Testis (tissue), 5 donors: ENCODE measurements around the gene RHBDL3. TPM values are rescaled to one million over a fixed set of nuclear protein-coding genes. Genes with fewer than 3 reads are reported as not detected.
A peak's percentile ranks its signal among the peaks of the same experiment; 100 is the strongest.

Experiments used
- DNase-seq: peaks from one replicate; pipeline ENCODE4 v3.0.0-alpha.2; 2019
- H3K27ac ChIP-seq, 2 donors: fragments of 200-600 bp; sonication (generic); one replicate each; pipeline ENCODE4 v1.5.1; 2019
- H3K27me3 ChIP-seq: fragments of 200-600 bp; sonication (generic); one replicate; pipeline ENCODE4 v1.5.1; 2019
- H3K36me3 ChIP-seq: fragments of 200-600 bp; sonication (generic); one replicate; pipeline ENCODE4 v1.5.1; 2017; ENCODE audit warnings: low read depth; ENCODE audit errors: missing control alignments
- H3K4me1 ChIP-seq: fragments of 200-600 bp; sonication (generic); one replicate; pipeline ENCODE4 v1.5.1; 2019
- H3K4me3 ChIP-seq, 2 donors: fragments of 200-600 bp; sonication (generic); one replicate each; pipeline ENCODE4 v1.5.1; 2017 to 2019
- H3K9me3 ChIP-seq: fragments of 200-600 bp; sonication (generic); one replicate; pipeline ENCODE4 v1.5.1; 2017
- POLR2A ChIP-seq: fragments of 450-650 bp; IDR thresholded peaks from one replicate; pipeline ENCODE4 v1.6.1; 2017; ENCODE audit warnings: antibody characterized with exemption, mild to moderate bottlenecking, moderate library complexity
- WGBS, 2 donors: methylation state at CpG; one replicate each; pipeline ENCODE4 v1.1.5; 2018; 5-methylcytosine and 5-hydroxymethylcytosine counted together
- intact Hi-C: fragments of 100-400 bp; cut with DNase I; formaldehyde crosslinking; loops from one replicate; pipeline ENCODE4 v1.15.1; 2023; ENCODE audit warnings: low total_unique reads
- long read RNA-seq, 2 donors: transcript quantifications; one replicate each; lab custom pipeline, GENCODE V29; 2026
- polyA plus RNA-seq: library from polyadenylated mRNA; stranded (reverse); fragments of 350-450 nt; fragmentation: Illumina TruSeq; extraction: RNeasy Lipid Tissue Mini Kit (QIAGEN cat#74804); gene quantifications from one replicate; pipeline ENCODE4 v1.2.3, GENCODE V29; 2014; ENCODE audit warnings: low read depth, low replicate concordance; ENCODE audit not compliant: insufficient read depth
- total RNA-seq, 2 donors: library from RNA; depleted of rRNA; stranded (reverse); fragments of >200 nt; gene quantifications; one replicate each; pipeline ENCODE4 v1.2.3, GENCODE V29; 2016
- TF ChIP-seq, protein P1 (sequence below), 3 experiments: fragments of 450-650 bp in 2 of 3; fragments of 200-600 bp in 1 of 3; sonication (generic) in 1 of 3; IDR thresholded peaks; one replicate each; pipeline ENCODE4 v1.5.1; 2016 to 2019; ENCODE audit warnings: antibody characterized with exemption in 3 of 3, mild to moderate bottlenecking in 2 of 3, moderate library complexity in 1 of 3

Gene RHBDL3, protein sequence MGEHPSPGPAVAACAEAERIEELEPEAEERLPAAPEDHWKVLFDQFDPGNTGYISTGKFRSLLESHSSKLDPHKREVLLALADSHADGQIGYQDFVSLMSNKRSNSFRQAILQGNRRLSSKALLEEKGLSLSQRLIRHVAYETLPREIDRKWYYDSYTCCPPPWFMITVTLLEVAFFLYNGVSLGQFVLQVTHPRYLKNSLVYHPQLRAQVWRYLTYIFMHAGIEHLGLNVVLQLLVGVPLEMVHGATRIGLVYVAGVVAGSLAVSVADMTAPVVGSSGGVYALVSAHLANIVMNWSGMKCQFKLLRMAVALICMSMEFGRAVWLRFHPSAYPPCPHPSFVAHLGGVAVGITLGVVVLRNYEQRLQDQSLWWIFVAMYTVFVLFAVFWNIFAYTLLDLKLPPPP
- total RNA-seq (1 to 10 TPM; 4.1 to 4.5 TPM), polyA plus RNA-seq (3.5 TPM)
- long read RNA-seq, donor 1, partial matches to known transcripts = 6 of 12 reads
- long read RNA-seq, donor 1, other reads (novel, unspliced or antisense) = 6 of 12 reads
- long read RNA-seq, donor 2 = 0 reads

DNA sequence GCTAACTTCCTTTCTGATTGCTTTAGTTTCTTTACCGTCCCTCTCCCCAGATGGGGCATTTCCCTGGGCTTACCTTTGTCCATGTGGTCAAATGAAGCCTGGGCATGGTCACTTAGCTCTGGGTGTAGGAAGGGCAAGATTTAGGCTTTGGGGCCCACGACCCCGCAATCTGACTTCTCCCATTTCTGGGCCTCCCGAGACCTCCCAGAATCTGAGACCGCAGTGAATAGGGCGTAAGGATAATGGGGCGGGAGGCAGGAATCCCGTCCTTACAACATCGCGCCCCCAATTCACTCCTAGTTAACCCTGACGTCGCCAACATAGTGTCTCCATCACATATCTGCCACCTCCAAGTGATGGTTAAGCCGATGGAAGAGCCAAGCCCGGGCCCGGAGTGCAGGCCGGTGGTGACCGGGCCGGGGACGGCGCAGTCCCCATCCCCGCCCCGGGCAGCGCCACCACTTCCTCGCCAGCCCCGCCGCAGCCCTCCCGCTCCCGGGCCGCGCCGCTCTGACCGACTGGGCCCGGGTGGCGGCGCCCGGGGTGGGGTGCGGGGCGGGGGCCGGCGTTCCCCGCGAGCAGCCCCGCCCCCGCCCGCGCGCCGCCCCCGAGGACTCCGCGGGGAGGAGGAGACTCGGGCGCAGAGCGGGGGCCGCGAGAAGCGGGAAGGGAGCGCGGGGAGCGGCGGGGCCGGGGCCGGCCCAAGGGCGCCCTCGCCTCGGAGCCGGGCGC lies at the start of gene RHBDL3:
RHBDL3 (plus strand) TSS at position 641 of the 732 bp plus-strand sequence. CDS start 358 bp downstream, outside the sequence.
- WGBS, 2 donors = 2 to 4% methylated on average over 16 to 48 of the region's 68 CpGs
- no peak for DNase-seq
- H3K27ac ChIP-seq = no peak within 1 kb of the TSS
- intact Hi-C loops = no loop called here
- H3K4me3 ChIP-seq = peak within 1 kb of the TSS; percentile 44 to 65
- H3K9me3 ChIP-seq = no peaks in the 10 kb centered on the region
- H3K4me1 ChIP-seq = peaks cover 10% of the 10 kb centered on the region
- H3K36me3 ChIP-seq = no peaks in the 10 kb centered on the region
- H3K27me3 ChIP-seq = no peaks in the 10 kb centered on the region
- no peak for TF ChIP-seq POLR2A
- TF ChIP-seq, protein P1, sequence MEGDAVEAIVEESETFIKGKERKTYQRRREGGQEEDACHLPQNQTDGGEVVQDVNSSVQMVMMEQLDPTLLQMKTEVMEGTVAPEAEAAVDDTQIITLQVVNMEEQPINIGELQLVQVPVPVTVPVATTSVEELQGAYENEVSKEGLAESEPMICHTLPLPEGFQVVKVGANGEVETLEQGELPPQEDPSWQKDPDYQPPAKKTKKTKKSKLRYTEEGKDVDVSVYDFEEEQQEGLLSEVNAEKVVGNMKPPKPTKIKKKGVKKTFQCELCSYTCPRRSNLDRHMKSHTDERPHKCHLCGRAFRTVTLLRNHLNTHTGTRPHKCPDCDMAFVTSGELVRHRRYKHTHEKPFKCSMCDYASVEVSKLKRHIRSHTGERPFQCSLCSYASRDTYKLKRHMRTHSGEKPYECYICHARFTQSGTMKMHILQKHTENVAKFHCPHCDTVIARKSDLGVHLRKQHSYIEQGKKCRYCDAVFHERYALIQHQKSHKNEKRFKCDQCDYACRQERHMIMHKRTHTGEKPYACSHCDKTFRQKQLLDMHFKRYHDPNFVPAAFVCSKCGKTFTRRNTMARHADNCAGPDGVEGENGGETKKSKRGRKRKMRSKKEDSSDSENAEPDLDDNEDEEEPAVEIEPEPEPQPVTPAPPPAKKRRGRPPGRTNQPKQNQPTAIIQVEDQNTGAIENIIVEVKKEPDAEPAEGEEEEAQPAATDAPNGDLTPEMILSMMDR (IDR thresholded peaks at IDR 0.05) = no peak

DNA sequence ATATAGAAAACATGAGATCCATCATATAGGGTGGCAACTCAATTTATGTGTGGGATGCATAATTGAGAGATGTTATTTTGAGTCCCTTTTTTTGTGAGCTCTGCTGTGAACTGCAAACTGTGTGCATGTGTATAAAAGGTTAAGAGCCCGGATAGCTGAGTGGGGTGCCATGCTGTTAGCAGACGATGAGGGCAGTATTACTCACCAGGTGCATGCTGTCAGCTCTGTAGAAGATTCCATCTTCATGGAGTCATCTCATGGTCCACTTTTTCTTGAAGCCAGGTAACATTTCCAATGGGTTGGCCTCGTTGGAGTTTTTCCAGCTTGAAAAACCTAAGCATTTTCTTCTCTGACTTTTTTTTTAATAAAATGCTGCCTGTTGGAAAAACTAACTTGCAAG lies 43.0 kb upstream of the RHBDL3 start:
- Histone ChIP-seq H3K27me3 (no peaks in the 10 kb centered on the region), H3K9me3 (no peaks in the 10 kb centered on the region), H3K36me3 (no peaks in the 10 kb centered on the region), H3K4me3 (no peak overlapping the region), H3K27ac (no peak overlapping the region), H3K4me1 (peaks cover 11% of the 10 kb centered on the region)
- no peak for DNase-seq
- WGBS, 2 donors = 78 to 82% methylated on average over 3 of the region's 3 CpGs
- no peak for TF ChIP-seq POLR2A
- TF ChIP-seq, protein P1 (IDR thresholded peaks at IDR 0.05) = no peak
- intact Hi-C loops = no loop called here

DNA sequence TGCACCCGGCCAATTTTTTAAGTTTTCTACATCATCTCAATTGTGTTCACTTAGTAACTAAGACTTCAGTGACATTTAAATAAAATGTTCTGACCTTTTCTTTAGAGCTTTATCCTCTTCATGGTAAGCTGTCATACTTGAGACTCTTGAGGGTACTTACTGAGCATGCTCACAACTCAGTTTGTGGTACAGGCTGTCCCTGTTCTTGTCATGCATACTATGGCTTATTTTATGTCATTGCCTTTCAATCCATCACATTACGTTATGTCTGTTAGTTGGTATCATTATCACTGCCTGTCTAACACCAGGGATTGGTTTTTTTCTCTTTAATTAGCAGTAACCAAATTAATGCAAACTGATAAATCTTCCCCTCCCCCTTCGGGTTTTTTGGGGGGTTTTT lies 41.9 kb upstream of the RHBDL3 start:
- no peak overlapping the region for H3K27ac ChIP-seq
- TF ChIP-seq, protein P1 (IDR thresholded peaks at IDR 0.05) = no peak
- DNase-seq = no peak
- no peaks in the 10 kb centered on the region for H3K9me3 ChIP-seq
- intact Hi-C loops = no loop called here
- H3K4me3 ChIP-seq = no peak overlapping the region
- H3K4me1 ChIP-seq = peaks cover 11% of the 10 kb centered on the region
- no peaks in the 10 kb centered on the region for H3K27me3 ChIP-seq
- WGBS, 2 donors = 85 to 92% methylated on average over 3 of the region's 3 CpGs
- H3K36me3 ChIP-seq = no peaks in the 10 kb centered on the region

DNA sequence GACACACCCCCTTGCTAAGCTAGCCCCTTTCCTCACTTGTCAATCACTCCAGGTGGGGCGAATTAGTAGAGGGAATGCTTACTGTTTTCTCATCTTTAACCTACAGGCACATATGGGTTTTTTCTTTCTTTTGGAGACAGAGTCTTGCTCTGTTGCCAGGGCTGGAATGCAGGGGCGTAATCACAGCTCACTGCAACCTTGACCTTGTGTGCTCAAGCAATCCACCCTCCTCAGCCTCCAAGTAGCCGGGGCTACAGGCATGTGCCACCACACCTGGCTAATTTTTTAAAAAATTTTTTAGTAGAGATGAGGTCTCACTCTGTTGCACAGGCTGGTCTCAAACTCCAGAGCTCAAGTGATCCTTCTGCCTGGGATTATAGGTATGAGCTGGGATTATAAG lies 38.7 kb upstream of the RHBDL3 start:
- WGBS, 2 donors = 34 to 48% methylated on average over 3 of the region's 3 CpGs
- no peaks in the 10 kb centered on the region for H3K36me3 ChIP-seq
- no peak overlapping the region for H3K27ac ChIP-seq
- peak; percentile 28 for DNase-seq
- intact Hi-C loops = no loop called here
- no peaks in the 10 kb centered on the region for H3K9me3 ChIP-seq
- TF ChIP-seq POLR2A = no peak
- TF ChIP-seq, protein P1 (IDR thresholded peaks at IDR 0.05) = no peak
- H3K4me3 ChIP-seq = no peak overlapping the region
- peaks cover 11% of the 10 kb centered on the region for H3K4me1 ChIP-seq
- no peaks in the 10 kb centered on the region for H3K27me3 ChIP-seq
